ENCODE data around the gene ANKIB1.
"Not testable (repeated sequence)": the region's sequence is repeated elsewhere in the genome, so short reads cannot be mapped to it uniquely, and the experiment has no call there.

Gene ANKIB1

GRCh38 chr7:92415225-92415624 is 169.5 kb downstream of the ANKIB1 start:
- no peak for FAIRE-seq

- FAIRE-seq = no peak
Observed at GRCh38 chr7:92417913-92418312, 172.1 kb downstream of the ANKIB1 start.

GRCh38 chr7:92421676-92422435 is 176.1 kb downstream of the ANKIB1 start:
- no peak for FAIRE-seq

GRCh38 chr7:92422926-92423325 is 177.2 kb downstream of the ANKIB1 start:
- no peak for FAIRE-seq

GRCh38 chr7:92423710-92424131 is 177.9 kb downstream of the ANKIB1 start:
- FAIRE-seq = no peak

GRCh38 chr7:92425311-92425947 is 179.7 kb downstream of the ANKIB1 start:
- no peak for FAIRE-seq

DNA sequence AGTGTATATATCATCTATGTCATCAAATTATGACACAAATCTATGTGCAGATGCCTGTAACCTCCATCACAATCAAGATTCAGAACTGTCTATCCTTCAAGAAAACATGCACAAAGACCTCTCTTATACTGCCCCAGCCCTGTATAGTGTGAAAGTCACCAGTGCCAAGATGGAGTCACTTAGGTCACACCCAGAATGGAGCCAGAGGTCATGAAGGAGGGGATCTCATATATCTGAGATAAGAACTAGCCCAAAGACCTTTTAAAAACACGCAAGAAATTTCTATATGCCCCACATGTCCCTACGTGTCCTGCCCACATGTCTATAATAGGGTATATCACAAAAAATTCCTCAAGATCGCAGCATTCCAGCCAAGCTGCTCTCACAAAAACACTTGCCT is 181.4 kb downstream of the ANKIB1 start:
- no peak for FAIRE-seq

DNA sequence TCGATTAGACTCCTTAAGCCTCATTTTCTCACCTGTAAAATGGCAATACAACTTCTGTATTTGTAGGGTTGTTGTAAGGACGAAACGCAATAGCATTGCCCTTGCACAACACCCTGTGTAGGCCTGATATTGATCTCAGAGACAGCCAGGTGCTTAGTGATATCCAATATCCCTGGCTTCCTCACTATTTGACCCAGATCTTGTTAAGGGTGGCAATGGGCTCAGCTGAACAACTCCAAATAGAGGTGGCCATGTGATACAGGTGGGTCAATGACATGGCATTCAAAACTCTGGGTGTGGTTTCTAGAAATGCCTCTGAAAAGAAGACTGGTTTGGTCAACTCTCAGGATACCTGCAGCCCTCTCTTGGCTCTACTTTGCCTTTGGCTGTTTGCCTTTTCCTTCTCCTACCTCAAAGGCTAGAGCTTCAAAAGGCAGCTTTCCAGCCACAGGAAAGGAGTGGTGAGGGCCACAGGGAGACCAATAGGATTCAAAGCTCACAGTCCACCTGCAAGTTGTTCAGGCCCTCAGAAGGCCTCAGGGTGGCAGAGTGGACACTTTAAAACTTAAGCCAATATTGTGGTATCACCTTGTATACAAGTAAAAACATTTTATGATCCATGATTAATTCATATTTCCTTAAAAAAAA is 186.6 kb downstream of the ANKIB1 start:
- no peak for FAIRE-seq

GRCh38 chr7:92433019-92433418 is 187.2 kb downstream of the ANKIB1 start:
- no peak for FAIRE-seq

- FAIRE-seq = no peak
Observed at GRCh38 chr7:92435542-92435941, 189.8 kb downstream of the ANKIB1 start.

- no peak for FAIRE-seq
Observed at GRCh38 chr7:92436612-92437445, 191.1 kb downstream of the ANKIB1 start.

GRCh38 chr7:92437956-92438491 is 192.2 kb downstream of the ANKIB1 start:
- no peak for FAIRE-seq

DNA sequence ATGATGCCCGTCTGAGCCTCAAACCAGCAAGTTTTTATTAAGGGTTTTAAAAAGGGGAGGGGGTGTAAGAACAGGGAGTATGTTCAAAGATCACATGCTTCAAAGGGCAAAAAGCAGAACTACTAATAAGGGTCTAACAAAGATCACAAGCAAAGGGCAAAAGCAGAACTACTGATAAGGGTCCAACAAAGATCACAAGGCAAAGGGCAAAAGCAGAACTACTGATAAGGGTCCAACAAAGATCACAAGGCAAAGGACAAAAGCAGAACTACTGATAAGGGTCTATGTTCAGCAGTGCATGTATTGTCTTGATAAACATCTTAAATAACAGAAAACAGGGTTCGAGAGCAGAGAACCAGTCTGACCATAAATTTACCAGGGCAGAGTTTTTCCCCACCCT is 196.9 kb downstream of the ANKIB1 start:
- not testable (repeated sequence) for FAIRE-seq

GRCh38 chr7:92446869-92447344 is 201.1 kb downstream of the ANKIB1 start:
- FAIRE-seq = no peak

GRCh38 chr7:92447345-92448204 is 201.8 kb downstream of the ANKIB1 start, which contains the start of gene GATAD1:
GATAD1 (plus strand) TSS chr7:92447482; CDS start chr7:92447730, 248 bp downstream.
- FAIRE-seq = peak; percentile 96

GRCh38 chr7:92448205-92448747 is 202.5 kb downstream of the ANKIB1 start:
- FAIRE-seq = no peak

Data from G401.6 (cell line).